Measurements from ENCODE around the gene ETV3L. TPM values are rescaled to one million over a fixed set of nuclear protein-coding genes. Genes with fewer than 3 reads are reported as not detected.
"Not testable (repeated sequence)": the region's sequence is repeated elsewhere in the genome, so short reads cannot be mapped to it uniquely, and the experiment has no call there.

ETV3L gene
- total RNA-seq, 1 experiment from 2014 or later: not detected

DNA sequence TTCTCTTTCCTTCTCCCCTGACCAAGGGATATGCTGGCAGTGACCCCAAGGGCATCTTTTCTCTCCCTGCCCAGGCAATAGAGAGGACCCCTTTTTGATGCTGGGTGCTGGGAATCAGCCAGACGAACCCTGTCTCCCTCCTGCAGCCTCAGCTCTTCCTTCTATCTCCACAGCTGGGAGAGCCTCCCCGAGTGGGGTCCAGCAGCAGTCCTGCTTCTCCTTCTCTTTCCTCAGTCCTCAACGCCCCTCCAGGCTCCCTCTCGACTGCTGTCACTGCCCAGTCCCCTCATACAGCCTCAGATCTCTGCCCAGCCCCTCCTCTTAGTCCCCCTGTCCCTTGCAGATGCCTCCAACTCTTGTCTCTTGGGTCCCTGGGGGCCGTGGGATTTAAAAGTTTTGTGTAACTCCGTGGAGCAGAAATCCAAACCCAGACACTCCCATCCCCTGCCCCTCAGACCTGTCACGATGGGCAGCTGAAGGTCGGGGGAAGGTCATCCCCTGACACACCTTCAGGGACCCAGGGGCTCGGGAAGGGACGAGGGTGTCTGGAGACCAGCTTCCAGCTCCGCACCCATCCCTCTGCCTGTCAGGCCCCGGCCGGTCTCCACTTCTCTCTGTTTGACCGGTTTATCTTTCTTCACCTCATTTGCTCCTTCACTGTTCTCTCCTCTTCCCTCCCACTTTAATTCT lies 5.8 kb upstream of the ETV3L start:
- no peak for DNase-seq (ENCODE audit: low spot score)

- no peak for DNase-seq (ENCODE audit: low spot score)
Observed at GRCh38 chr1:157104598-157105293, 5.1 kb upstream of the ETV3L start.

- no peak for DNase-seq (ENCODE audit: low spot score)
Observed at GRCh38 chr1:157103268-157103667, 3.7 kb upstream of the ETV3L start.

- DNase-seq (ENCODE audit: low spot score): no peak
Observed at GRCh38 chr1:157101149-157101548, 1.5 kb upstream of the ETV3L start.

DNA sequence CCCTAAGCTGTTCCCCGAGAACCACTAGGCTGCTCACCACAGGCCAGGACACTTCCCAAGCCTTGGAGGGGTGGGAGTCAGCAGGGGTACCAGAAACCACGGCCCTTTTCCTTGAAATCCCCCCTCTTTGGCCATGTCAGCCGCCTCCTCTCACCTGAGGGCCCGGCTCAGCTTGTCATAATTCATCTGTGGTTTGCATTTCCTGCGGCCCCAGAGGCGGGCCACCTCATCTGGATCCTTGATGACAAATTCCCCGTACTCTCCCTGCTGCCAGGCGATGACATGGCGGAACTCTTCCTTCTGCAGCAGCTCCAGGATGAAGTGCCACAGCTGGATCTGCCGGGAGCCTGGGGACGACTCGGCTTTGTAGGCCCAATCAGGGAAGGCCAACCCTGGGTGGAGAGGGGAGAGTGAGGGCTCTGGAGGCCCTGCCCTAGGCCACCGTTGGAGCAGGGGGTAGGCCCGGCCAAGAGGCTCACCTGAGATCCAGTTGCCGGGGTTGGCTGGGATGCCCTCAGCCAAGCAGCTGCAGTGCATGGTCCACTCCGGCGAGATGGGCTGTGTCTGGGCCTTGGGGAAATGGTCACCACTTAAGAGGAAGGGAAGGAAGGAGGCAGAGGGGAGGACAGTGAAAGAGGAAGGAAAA lies 498 bp downstream of the ETV3L start:
- DNase-seq (ENCODE audit: low spot score): not testable (repeated sequence)

DNA sequence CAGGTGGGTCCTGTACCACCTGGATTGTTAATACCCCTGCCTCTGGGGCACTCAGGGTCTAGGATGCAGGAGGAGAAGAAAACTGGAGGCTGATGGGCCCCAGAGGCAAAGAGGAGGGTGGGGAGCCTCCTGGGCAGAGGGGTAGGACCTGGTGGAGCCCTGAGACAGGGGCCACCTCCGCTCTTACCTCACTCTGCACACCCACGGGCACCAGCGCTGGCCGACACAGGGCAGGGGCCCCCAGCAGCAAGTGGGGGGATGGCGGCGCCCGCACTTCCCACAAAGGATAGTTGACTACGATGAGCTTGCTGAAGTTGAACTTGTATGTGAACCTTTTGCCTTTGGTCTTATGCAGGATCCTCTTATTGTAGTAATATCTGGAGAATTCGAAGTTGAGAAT lies 1.1 kb downstream of the ETV3L start:
- no peak for DNase-seq (ENCODE audit: low spot score)

DNA sequence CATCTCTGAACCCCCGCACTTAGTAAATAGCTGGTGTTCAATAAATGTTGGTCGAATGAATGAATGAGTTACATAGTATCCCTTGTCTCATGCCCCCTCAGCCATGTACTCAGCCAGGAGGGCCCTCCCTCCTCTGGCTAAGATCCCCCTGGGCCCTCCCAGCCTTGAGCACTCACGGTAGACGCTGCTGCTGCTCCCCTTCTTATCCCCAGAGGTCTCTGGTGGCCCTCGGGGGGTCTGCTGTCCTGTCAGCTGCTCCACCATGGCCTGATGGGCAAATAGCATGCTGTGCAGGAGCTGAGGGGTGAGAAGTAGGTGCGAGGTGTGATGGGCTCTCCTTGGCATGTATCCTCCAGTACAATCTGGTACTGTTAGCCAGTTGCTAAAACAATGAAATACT lies 1.9 kb downstream of the ETV3L start:
- DNase-seq (ENCODE audit: low spot score): no peak

DNA sequence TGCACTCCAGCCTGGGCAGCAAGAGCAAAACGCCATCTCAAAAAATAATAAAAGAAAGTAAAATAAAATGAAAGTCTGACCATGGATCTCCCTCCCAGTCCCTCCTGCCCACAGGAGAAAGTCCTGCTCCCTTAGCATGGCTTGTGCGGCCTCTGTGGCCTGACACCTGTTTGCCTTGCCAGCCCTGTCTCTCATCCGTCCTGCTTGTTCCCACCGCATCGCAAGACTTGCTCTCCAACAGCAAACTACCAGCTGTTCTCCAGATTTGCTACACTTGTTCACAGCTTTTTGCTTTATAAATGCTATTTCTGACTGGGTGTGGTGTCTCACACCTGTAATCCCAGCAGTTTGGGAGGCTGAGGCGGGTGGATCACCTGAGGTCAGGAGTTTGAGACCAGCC lies 2.7 kb downstream of the ETV3L start:
- DNase-seq (ENCODE audit: low spot score): no peak

GRCh38 chr1:157095551-157095950 lies 4.1 kb downstream of the ETV3L start:
- no peak for DNase-seq (ENCODE audit: low spot score)

GRCh38 chr1:157095091-157095490 lies 4.5 kb downstream of the ETV3L start:
- DNase-seq (ENCODE audit: low spot score): no peak

DNA sequence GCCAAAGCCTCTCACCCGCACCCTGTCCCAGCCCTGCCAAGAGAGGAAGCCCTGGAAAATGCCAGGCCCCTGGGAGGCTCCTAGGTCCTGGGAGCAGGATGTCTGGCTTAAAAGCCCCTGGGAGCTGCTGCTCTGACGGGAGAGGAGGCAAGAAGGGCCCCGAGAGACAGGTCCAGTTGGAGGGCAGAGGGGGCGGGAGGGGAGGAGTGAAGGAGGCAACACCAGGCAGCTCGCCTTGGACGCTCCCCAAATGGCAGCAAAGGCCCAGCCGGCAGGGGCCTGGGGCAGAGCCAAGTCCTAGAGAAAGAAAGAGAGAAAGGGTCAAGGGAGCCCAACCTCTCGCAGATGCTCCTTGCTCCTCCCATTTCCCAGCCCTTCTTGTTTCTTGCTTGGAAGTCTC lies 6.8 kb downstream of the ETV3L start:
- no peak for DNase-seq (ENCODE audit: low spot score)

- no peak for DNase-seq (ENCODE audit: low spot score)
Observed at GRCh38 chr1:157091668-157092273, 7.8 kb downstream of the ETV3L start.

- DNase-seq (ENCODE audit: low spot score): no peak
Observed at GRCh38 chr1:157091186-157091585, 8.4 kb downstream of the ETV3L start.

DNA sequence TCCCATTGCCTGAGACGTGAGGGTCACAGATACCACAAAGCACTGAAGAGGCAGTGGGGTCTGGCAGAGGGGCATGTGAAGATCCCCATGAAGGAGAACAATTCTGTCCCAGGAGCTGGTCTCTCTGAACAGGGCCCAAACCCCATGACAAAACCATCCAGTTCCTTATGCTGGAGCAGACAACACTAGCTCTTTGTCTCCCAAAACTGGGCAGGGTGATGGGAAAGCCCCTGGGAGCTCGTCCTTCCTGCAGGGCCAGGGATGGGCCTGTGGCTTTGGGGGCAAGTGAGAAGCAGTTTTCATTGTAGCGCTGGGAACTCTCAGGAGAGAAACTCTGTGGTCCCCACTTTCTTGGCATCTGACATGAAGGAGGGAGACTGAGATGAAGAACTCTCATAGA lies 8.8 kb downstream of the ETV3L start:
- no peak for DNase-seq (ENCODE audit: low spot score)

- DNase-seq (ENCODE audit: low spot score): peak; percentile 73
Observed at GRCh38 chr1:157090196-157090647, 9.4 kb downstream of the ETV3L start.

GRCh38 chr1:157089789-157090188 lies 9.8 kb downstream of the ETV3L start:
- DNase-seq (ENCODE audit: low spot score): no peak

- DNase-seq (ENCODE audit: low spot score): no peak
Observed at GRCh38 chr1:157088607-157089006, 11.0 kb downstream of the ETV3L start.

DNA sequence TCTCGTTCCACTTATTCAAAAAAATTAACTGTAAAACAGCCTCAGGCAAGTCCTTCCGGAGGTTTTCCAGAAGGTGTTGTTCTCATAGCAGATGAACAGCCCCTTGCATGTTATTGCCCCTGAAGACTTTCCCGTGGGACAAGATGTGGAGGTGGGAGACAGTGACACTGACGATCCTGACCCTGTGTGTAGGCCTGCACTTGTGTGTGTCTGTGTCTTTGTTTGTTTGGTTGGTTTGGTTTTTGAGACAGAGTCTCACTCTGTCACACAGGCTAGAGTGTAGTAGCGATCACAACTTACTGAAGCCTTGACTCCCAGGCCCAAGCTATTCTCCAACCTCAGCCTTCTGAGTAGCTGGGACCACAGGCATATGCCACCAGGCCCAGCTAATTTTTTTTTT lies 12.6 kb downstream of the ETV3L start:
- DNase-seq (ENCODE audit: low spot score): no peak

DNA sequence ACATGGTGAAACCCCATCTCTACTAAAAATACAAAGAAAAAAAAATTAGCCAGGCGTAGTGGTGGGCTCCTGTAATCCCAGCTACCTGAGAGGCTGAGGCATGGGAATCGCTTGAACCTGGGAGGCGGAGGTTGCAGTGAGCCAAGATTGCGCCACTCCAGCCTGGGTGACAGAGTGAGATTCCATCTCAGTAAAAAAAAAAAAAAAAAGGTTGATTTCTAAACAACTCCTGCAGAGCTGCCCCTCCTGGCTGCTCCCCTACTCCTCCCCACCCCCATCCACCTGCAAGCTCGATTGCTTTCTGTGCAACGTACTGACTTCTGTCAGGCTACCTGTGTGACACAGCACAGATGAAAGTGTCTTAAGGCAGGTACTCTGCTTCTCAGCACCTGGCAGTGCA lies 13.3 kb downstream of the ETV3L start:
- DNase-seq (ENCODE audit: low spot score): no peak

DNA sequence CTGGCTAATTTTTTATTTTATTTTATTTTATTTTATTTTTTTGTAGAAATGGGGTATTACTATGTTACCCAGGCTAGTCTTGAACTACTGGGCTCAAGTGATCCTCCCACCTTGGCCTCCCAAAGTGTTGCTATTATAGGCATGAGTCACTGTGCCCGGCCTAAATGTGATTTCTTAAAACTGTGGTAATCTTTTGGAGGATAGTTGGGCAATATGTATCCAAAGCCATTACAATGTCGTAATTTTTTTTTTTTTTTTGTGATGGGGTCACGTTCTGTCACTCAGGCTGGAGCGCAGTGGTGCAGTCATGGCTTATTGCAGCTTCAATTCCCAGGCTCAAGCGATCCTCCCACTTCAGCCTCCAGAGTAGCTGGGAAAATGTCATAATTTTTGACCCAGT lies 14.2 kb downstream of the ETV3L start:
- peak; percentile 34 for DNase-seq (ENCODE audit: low spot score)

GRCh38 chr1:157084720-157085119 lies 14.9 kb downstream of the ETV3L start:
- DNase-seq (ENCODE audit: low spot score): no peak

GRCh38 chr1:157081707-157082106 lies 17.9 kb downstream of the ETV3L start:
- no peak for DNase-seq (ENCODE audit: low spot score)

DNA sequence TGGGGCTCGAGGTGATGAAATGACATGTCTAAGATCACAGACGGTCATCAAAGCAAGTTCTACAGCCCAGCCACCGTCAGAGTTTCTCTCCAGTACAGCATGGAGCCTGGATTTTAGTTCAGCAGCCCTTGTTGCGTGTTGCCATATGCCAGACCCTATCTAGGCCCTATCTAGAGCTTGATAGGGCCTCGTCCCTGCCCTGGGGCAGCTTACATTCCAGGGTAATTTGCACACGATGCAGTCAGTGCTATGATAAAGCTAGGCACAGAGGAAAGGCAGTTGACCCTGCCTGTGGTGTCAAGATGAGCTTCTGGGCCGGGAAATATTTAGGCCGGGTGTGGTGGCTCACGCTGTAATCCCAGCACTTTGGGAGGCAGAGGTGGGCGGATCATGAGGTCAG lies 18.9 kb downstream of the ETV3L start:
- no peak for DNase-seq (ENCODE audit: low spot score)

All from H4 (cell line).